Thymus (tissue), 11 donors: ENCODE results near the gene LTBP3. TPM values are rescaled to one million over a fixed set of nuclear protein-coding genes. Genes with fewer than 3 reads are reported as not detected.

Experiments used
- DNase-seq, 9 donors: peaks; one replicate each; pipeline ENCODE4 v3.0.0-alpha.2; 2013; ENCODE audit warnings: low spot score in 9 of 9, low read depth in 6 of 9, missing footprints in 1 of 9
- H3K27ac ChIP-seq, 2 donors: one replicate each; pipeline ENCODE4 v1.5.1; 2013; ENCODE audit warnings: control low read depth in 1 of 2, low read depth in 1 of 2, low read length in 1 of 2, mild to moderate bottlenecking in 1 of 2, moderate library complexity in 1 of 2
- H3K27me3 ChIP-seq, 2 donors: one replicate each; pipeline ENCODE4 v1.5.1; 2013; ENCODE audit warnings: low read length in 1 of 2; ENCODE audit not compliant: control insufficient read depth in 2 of 2, insufficient read depth in 1 of 2
- H3K36me3 ChIP-seq, 2 donors: one replicate each; pipeline ENCODE4 v1.5.1; 2013; ENCODE audit warnings: low read length in 1 of 2, mild to moderate bottlenecking in 1 of 2, moderate library complexity in 1 of 2; ENCODE audit not compliant: control insufficient read depth in 2 of 2, insufficient read depth in 2 of 2
- H3K4me1 ChIP-seq, 2 donors: one replicate each; pipeline ENCODE4 v1.5.1; 2013; ENCODE audit warnings: low read length in 2 of 2; ENCODE audit not compliant: control insufficient read depth in 2 of 2, insufficient read depth in 2 of 2
- H3K4me3 ChIP-seq, 2 donors: one replicate each; pipeline ENCODE4 v1.5.1; 2013; ENCODE audit warnings: low read length in 2 of 2, control low read depth in 1 of 2, mild to moderate bottlenecking in 1 of 2
- H3K9me3 ChIP-seq, 2 donors: one replicate each; pipeline ENCODE4 v1.5.1; 2013; ENCODE audit warnings: low read length in 1 of 2, mild to moderate bottlenecking in 1 of 2; ENCODE audit not compliant: control insufficient read depth in 2 of 2, insufficient read depth in 1 of 2
- WGBS: extraction: QIAGEN DNeasy Blood & Tissue Kit; methylation state at CpG from one replicate; pipeline ENCODE4 v1.1.7; 2013; 5-methylcytosine and 5-hydroxymethylcytosine counted together
- polyA plus RNA-seq: library from polyadenylated mRNA; stranded (reverse); fragments of 200-250 nt; gene quantifications from one replicate; pipeline ENCODE4 v1.2.3, GENCODE V29; 2013
- total RNA-seq: library from RNA; stranded (reverse); fragments of 120-200 nt; gene quantifications from one replicate; pipeline ENCODE4 v1.2.4, GENCODE V29; 2013
- donor health status: healthy.

LTBP3 gene
- total and polyA plus RNA-seq, 2 donors, result 13.3 to 64.6 TPM

DNA sequence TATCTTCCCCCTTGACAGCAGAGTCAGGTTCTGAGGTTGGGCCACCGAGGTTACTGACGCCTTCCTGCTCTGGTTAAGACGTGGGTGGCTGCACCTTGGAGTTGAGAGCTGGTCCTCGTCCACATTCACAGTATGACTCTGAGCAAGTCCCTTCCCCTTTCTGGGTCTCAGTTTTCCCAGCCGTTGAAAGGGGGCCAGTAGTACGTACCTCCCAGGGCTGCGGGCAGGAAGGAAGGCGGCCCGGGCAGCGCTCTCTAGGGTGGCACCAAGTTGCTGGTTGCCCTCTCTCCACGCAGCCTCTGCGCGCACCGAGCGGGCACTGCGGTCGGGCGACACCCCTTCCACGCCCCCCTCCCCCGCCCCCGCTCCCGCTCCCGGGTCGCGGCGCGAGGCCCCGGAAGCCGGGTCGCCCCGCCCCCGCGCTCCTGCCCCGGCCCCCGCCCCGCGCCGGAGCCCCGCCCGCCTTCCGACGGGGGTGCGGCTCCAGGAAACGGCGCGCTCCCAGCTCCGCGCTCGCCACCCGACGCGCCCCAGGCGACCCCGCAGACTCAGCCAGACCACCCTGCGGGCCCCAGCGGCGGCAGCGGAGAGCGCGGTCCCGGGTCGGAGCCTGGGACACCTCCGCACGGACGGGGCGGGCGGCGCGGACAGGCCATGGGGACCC is 17.5 kb upstream of the LTBP3 start, which contains the start of gene EHBP1L1:
Gene EHBP1L1, plus strand, starts transcription at position 486 of the 664 bp plus-strand sequence. CDS start 250 bp downstream, outside the sequence.
- Histone ChIP-seq H3K9me3 (no peaks in the 10 kb centered on the region), H3K4me1 (peaks cover 34 to 61% of the 10 kb centered on the region in 2 donors), H3K27ac (peak within 1 kb of the TSS; percentile 84 to 97), H3K27me3 (no peaks in the 10 kb centered on the region), H3K4me3 (peak within 1 kb of the TSS; percentile 66 to 84), H3K36me3 (peaks cover 19 to 25% of the 10 kb centered on the region in 2 donors)
- peak in 6 of 9 donors; percentile 40 to 87 (median 71) for DNase-seq
- under 1% methylated on average over 69 of the region's 69 CpGs for WGBS

DNA sequence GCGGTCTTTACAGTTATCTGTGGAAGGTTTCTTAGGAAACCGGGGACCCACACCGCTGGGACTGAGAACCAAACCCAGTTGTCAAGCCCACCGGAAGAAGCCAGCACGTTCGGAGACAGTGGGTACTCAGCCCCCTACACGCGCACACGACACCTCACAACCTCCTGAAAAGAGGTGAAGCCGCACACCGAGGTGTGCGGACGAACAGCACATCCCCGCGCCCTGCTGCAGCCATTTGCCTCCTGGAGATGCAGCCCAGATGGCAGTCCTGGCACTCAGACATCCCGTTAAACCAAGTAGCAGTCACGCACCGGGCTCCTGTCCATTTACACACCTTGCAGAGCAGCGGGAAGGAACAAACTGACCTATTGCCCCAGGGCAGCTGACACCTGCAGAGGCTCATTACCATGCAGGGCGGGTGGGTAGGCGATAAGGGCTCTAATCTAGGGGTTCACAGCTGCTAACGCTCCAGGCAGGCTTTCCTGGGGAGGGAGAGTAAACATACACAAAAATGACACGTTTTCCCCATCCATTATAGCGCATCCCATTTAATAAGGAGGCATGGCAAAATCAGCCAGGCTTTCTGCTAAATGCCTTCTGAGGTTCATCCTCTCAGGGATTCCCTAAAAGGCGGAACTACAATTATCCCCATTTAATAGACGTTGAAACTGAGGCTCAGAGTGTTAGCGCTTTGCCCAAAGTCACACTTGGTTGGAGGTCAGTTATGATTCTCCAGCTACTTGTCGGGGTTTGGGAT is 16.8 kb upstream of the LTBP3 start:
- H3K27ac ChIP-seq, result peak overlapping the region; percentile 84 to 97
- H3K4me1 ChIP-seq, result peaks cover 34 to 63% of the 10 kb centered on the region in 2 donors
- peaks cover 13 to 18% of the 10 kb centered on the region in 2 donors for H3K36me3 ChIP-seq
- no peaks in the 10 kb centered on the region for H3K9me3 ChIP-seq
- H3K27me3 ChIP-seq, result no peaks in the 10 kb centered on the region
- WGBS, result 15% methylated on average over 28 of the region's 28 CpGs
- peak overlapping the region; percentile 66 to 84 for H3K4me3 ChIP-seq
- DNase-seq, result peak in 2 of 9 donors; percentile 44 to 50

DNA sequence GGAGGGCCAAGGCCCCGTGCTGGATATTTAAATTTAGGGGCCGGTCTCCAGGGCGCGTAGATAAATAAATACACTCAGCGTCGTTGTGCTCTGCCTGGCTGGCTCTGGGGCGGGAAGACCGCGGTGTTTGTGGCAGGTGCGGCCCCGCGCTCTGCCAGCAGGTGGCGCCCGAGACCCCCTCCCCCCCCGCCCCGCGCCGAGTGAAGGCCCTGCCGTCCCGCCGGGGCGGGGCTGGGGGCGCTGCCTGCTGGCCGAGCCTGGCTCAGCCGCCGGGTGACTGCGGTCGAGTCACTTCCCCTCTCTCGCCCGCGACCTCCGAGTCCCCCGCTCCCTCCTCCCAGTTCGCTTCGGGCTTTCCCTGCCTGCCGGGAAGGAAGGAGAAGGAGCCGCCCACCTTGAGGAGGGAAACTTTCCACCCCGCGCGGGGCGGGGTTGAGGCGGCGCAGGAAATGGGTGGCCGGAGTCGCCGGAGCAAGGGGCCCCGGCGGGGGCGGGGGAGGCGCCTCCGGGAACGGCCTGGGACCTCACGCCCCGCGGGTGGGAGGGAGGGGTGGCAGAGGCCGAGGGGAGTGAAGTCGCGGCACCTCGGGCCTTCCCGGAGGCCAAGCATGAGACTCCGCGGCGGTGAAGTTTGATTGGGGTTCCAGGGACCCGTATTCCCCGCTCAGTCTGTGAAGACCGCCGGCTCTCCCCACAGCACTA is 16.1 kb upstream of the LTBP3 start:
- Histone ChIP-seq H3K4me1 (peaks cover 35 to 67% of the 10 kb centered on the region in 2 donors), H3K36me3 (peaks cover 7 to 11% of the 10 kb centered on the region in 2 donors), H3K27ac (peak overlapping the region; percentile 84 to 97), H3K4me3 (peak overlapping the region; percentile 66 to 84), H3K9me3 (no peaks in the 10 kb centered on the region), H3K27me3 (no peaks in the 10 kb centered on the region)
- DNase-seq, result peak in 7 of 9 donors; percentile 69 to 91 (median 79)
- WGBS, result under 1% methylated on average over 67 of the region's 67 CpGs

DNA sequence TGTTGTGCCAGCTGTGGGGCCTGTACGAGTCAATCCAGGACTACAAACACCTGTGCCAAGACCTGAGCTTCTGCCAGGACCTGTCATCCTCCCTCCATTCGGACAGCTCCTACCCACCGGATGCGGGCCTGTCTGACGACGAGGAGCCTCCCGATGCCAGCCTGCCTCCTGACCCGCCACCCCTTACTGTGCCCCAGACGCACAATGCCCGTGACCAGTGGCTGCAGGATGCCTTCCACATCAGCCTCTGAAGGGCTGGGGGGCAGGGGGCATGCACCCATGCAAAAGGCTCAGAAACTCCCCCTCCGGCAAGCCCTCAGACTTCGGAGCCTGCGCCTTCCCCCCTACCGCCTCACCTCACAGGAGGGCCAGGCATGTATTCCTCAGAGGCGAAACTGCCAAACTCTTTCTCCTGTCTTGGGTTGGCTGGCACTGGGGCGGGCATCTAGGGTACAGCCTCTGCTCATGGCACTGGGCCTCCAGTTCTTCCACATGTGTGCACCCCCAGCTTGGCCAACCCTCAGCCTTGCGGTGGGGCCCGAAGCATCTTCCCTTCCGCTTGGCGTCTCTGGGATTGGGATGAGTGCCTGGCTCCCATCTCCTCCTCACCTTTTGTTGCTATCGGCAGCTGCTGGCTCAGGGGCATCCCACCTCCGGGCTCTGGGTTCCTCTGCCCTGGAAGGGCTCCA is 15.4 kb upstream of the LTBP3 start:
- H3K27me3 ChIP-seq, result no peaks in the 10 kb centered on the region
- H3K27ac ChIP-seq, result peak overlapping the region; percentile 66 to 78
- no peaks in the 10 kb centered on the region for H3K9me3 ChIP-seq
- DNase-seq, result no peak
- peak overlapping the region; percentile 66 to 84 for H3K4me3 ChIP-seq
- H3K36me3 ChIP-seq, result peaks cover 6 to 8% of the 10 kb centered on the region in 2 donors
- 67% methylated on average over 22 of the region's 22 CpGs for WGBS
- H3K4me1 ChIP-seq, result peaks cover 43 to 74% of the 10 kb centered on the region in 2 donors

DNA sequence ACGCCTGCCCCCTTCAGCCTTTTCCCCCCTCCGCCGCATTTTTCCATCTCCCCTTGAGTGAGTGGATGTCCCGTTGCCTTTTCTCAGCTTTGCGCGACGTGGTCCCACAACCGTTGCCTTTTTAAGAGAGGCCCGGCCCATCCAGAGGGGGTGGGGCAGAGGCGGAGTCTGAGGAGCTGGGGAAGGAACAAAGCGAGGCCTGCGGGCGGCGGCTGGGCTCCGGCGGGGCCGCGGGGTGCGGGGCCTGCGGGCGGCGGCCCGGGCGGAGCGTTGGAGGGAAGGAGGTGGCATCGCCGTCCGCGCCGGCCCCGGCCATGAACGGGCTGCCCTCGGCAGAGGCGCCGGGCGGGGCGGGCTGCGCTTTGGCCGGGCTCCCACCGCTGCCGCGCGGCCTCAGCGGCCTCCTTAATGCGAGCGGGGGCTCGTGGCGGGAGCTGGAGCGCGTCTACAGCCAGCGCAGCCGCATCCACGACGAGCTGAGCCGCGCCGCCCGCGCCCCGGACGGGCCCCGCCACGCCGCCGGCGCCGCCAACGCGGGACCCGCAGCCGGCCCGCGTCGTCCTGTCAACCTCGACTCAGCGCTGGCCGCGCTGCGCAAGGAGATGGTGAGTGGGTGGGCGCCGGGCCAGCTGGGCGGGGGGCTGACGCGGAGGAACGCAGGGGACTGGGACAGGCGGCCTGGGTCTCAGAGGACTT is 14.3 kb upstream of the LTBP3 start, which contains the start of gene FAM89B:
Gene FAM89B, plus strand, starts transcription at position 183 of the 696 bp plus-strand sequence. Its CDS starts 132 bp downstream, at position 315.
- under 1% methylated on average over 86 of the region's 86 CpGs for WGBS
- peak in 7 of 9 donors; percentile 79 to 95 (median 90) for DNase-seq
- peak within 1 kb of the TSS; percentile 78 to 82 for H3K27ac ChIP-seq

DNA sequence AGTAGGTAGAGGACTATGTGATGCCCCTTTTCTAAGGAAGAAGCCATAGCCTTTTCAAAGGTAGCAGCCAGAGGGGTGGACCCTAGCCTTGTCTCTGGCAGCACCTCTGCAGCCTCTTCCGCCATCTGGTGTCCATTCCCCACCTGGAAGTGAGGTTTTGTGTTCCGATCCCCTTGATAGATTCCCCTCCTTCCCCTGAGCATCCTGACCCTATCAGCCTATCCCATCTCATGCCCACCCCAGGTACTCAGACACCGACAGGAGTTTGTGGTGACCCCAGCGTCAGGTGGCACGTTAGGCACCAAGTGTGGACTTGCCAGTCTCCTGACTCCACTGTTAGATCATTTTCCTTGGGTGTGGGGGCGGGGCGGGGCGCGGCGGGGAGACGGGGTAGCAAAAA is 13.8 kb upstream of the LTBP3 start:
- 14% methylated on average over 11 of the region's 11 CpGs for whole genome bisulfite sequencing
- Histone ChIP-seq H3K9me3 (no peaks in the 10 kb centered on the region), H3K27me3 (no peaks in the 10 kb centered on the region), H3K27ac (peak overlapping the region; percentile 47 to 82), H3K36me3 (peaks cover 4 to 12% of the 10 kb centered on the region in 2 donors), H3K4me1 (peaks cover 39 to 67% of the 10 kb centered on the region in 2 donors), H3K4me3 (peak overlapping the region; percentile 80 to 84)
- no peak for DNase-seq

More for the DNA sequence above, 14.3 kb upstream of the LTBP3 start, which contains the start of gene FAM89B:
- Histone ChIP-seq H3K27me3 (no peaks in the 10 kb centered on the region), H3K9me3 (no peaks in the 10 kb centered on the region), H3K4me1 (peaks cover 43 to 73% of the 10 kb centered on the region in 2 donors), H3K4me3 (peak within 1 kb of the TSS; percentile 80 to 84), H3K36me3 (peaks cover 4 to 12% of the 10 kb centered on the region in 2 donors)

DNA sequence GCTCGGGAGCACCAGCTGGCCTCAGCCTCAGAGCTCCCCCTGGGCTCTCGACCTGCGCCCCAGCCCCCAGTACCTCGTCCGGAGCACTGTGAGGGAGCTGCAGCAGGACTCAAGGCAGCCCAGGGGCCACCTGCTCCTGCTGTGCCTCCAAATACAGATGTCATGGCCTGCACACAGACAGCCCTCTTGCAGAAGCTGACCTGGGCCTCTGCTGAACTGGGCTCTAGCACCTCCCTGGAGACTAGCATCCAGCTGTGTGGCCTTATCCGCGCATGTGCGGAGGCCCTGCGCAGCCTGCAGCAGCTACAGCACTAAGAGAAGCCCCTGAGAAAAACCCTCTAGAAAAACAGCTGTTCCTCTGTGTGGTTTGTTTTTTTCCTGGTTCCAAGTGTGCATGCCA is 13.3 kb upstream of the LTBP3 start:
- Histone ChIP-seq H3K27ac (peak overlapping the region; percentile 47 to 82), H3K4me1 (peaks cover 34 to 65% of the 10 kb centered on the region in 2 donors), H3K4me3 (peak overlapping the region; percentile 80 to 84), H3K36me3 (peaks cover 4 to 14% of the 10 kb centered on the region in 2 donors), H3K27me3 (no peaks in the 10 kb centered on the region), H3K9me3 (no peaks in the 10 kb centered on the region)
- DNase-seq, result no peak
- 91% methylated on average over 9 of the region's 9 CpGs for WGBS
